NCI-H2196 treated with DMSO at 0.1 percent for 48 hours (cell line): Measurements from ENCODE around the gene THAP3.
A peak's percentile ranks its signal among the peaks of the same experiment; 100 is the strongest.
"Not testable (repeated sequence)": the region's sequence is repeated elsewhere in the genome, so short reads cannot be mapped to it uniquely, and the experiment has no call there.

Experiments used
- DNase-seq: peaks from one replicate; lab custom pipeline; 2025; ENCODE audit not compliant: unreplicated experiment; lab: John Stamatoyannopoulos, UW

Gene THAP3

GRCh38 chr1:6590046-6590445 is 34.6 kb upstream of the THAP3 start:
- no peak for DNase-seq

- no peak for DNase-seq
Observed at GRCh38 chr1:6591222-6591621, 33.4 kb upstream of the THAP3 start.

- DNase-seq = no peak
Observed at GRCh38 chr1:6591644-6592043, 33.0 kb upstream of the THAP3 start.

GRCh38 chr1:6592441-6592840 is 32.2 kb upstream of the THAP3 start:
- no peak for DNase-seq

- no peak for DNase-seq
Observed at GRCh38 chr1:6592865-6593593, 31.6 kb upstream of the THAP3 start.

- DNase-seq = no peak
Observed at GRCh38 chr1:6593810-6594209, 30.9 kb upstream of the THAP3 start.

- DNase-seq = no peak
Observed at GRCh38 chr1:6594977-6595740, 29.5 kb upstream of the THAP3 start.

GRCh38 chr1:6596351-6596750 is 28.3 kb upstream of the THAP3 start:
- no peak for DNase-seq

- no peak for DNase-seq
Observed at GRCh38 chr1:6596886-6597776, 27.5 kb upstream of the THAP3 start.

- DNase-seq = no peak
Observed at GRCh38 chr1:6597777-6598131, 26.9 kb upstream of the THAP3 start.

GRCh38 chr1:6599141-6599975 is 25.3 kb upstream of the THAP3 start:
- no peak for DNase-seq

- DNase-seq = not testable (repeated sequence)
Observed at GRCh38 chr1:6599991-6600390, 24.7 kb upstream of the THAP3 start.

- DNase-seq = no peak
Observed at GRCh38 chr1:6600410-6601048, 24.1 kb upstream of the THAP3 start.

GRCh38 chr1:6601049-6601922 is 23.4 kb upstream of the THAP3 start:
- no peak for DNase-seq

- no peak for DNase-seq
Observed at GRCh38 chr1:6601923-6602668, 22.6 kb upstream of the THAP3 start.

- peak; percentile 80 for DNase-seq
Observed at GRCh38 chr1:6602669-6603237, 21.9 kb upstream of the THAP3 start, which contains the start of gene KLHL21. TSS of gene KLHL21 (minus strand) at chr1:6602869. CDS start at chr1:6602817, 52 bp downstream.

- DNase-seq = no peak
Observed at GRCh38 chr1:6603238-6603914, 21.3 kb upstream of the THAP3 start.
